Glomerular visceral epithelial cell (primary cell): ENCODE data around the gene RRP9.
"Not testable (repeated sequence)": the region's sequence is repeated elsewhere in the genome, so short reads cannot be mapped to it uniquely, and the experiment has no call there.

Experiments
- DNase-seq: peaks from one replicate; pipeline ENCODE4 v3.0.0-alpha.2; 2016; ENCODE audit errors: extremely low spot score

Gene RRP9, protein sequence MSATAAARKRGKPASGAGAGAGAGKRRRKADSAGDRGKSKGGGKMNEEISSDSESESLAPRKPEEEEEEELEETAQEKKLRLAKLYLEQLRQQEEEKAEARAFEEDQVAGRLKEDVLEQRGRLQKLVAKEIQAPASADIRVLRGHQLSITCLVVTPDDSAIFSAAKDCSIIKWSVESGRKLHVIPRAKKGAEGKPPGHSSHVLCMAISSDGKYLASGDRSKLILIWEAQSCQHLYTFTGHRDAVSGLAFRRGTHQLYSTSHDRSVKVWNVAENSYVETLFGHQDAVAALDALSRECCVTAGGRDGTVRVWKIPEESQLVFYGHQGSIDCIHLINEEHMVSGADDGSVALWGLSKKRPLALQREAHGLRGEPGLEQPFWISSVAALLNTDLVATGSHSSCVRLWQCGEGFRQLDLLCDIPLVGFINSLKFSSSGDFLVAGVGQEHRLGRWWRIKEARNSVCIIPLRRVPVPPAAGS

GRCh38 chr3:51941798-51942602 is at the start of gene RRP9, which contains the start of gene PARP3:
Gene RRP9, minus strand, starts transcription at chr3:51941904. Its CDS starts 37 bp downstream, at chr3:51941867.
Gene PARP3, plus strand, starts transcription at chr3:51942363. Its CDS starts 993 bp downstream, at chr3:51943356.
- DNase-seq: peak; percentile 100

DNA sequence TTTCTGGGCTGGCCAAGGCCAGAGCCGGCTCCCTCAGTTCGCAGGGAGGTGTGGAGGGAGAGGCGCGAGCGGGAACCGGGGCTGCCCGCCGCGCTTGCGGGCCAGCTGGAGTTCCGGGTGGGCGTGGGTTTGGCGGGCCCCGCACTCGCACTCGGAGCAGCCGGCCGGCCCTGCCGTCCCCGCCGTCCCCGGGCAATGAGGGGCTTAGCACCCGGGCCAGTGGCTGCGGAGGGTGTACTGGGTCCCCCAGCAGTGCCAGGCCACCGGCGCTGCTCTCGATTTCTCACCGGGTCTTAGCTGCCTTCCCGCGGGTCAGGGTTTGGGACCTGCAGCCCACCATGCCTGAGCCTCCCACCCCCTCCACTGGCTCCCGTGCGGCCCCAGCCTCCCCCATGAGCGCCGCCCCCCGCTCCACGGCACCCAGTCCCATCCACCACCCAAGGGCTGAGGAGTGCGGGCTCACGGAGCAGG is 48.8 kb upstream of the RRP9 start:
- DNase-seq: not testable (repeated sequence)

- DNase-seq: no peak
These were observed 46.8 kb upstream of the RRP9 start for GRCh38 chr3:51988286-51989146.

DNA sequence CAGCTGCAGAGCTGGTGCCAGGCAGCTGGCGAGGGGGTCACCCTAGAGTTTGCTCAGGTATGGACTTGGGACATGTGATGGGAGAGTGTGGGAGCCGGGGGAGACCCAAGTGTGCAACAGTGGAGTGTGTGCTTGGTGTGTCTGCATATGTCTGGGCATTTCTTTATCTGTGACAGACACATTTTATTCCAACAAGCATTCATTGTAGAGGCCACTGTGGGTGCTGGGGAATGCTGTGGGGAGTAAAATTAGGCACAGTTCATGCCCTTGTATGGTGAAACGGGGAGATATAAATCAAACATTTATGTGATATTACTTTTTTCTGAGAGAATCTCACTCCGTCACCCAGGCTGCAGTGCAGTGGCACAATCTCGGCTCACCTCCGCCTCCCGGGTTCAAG is 45.9 kb upstream of the RRP9 start:
- no peak for DNase-seq

- DNase-seq: no peak
These were observed 44.6 kb upstream of the RRP9 start for GRCh38 chr3:51986010-51986947.

- DNase-seq: no peak
These were observed 43.4 kb upstream of the RRP9 start for GRCh38 chr3:51985063-51985462.

DNA sequence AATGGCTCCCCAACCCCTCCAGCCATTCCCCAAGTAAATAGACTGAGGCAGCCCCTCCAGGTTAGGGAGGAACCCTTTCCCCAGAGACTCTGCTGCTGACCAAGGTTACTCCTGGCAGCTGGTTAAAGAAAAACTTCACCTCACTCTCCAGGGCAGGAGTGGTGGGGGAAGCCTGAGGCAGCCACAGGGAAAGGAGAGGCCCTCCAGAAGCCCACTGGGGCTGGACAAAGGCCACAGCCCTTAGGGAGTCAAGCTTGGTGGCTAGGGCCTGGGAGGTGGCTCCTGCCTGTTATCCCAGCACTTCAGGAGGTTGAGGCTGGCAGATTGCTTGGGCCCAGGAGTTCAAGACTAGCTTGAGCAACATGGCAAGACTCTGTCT is 42.6 kb upstream of the RRP9 start:
- no peak for DNase-seq

GRCh38 chr3:51983578-51984268 is 42.0 kb upstream of the RRP9 start:
- DNase-seq: no peak

GRCh38 chr3:51982838-51983577 is 41.3 kb upstream of the RRP9 start, which contains the start of gene ACY1:
Gene ACY1, plus strand, starts transcription at chr3:51983535. Its CDS starts 530 bp downstream, at chr3:51984065.
- DNase-seq: peak; percentile 84

DNA sequence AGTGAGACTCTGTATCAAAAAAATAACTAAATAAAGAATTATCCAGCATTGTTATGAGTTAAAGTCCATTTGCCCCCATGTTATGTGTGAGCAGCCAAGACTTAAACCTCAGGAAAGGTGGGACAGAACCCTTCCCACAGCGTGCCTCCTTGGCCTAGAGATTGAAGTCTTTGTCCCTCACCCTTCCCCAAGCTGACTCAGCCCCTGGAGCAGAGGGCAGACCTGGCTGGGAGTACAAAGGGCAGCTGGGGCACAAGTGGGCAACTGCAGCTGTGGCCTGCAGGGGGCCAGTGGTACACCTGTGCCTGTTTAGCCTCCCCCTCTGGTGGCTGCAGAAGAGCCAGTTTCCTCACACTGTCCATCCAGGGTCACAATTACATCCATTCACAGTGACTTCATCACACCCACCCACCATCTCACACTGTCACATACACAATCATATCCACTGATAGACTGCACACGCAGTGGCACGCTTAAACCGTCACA is 40.7 kb upstream of the RRP9 start:
- peak; percentile 78 for DNase-seq

DNA sequence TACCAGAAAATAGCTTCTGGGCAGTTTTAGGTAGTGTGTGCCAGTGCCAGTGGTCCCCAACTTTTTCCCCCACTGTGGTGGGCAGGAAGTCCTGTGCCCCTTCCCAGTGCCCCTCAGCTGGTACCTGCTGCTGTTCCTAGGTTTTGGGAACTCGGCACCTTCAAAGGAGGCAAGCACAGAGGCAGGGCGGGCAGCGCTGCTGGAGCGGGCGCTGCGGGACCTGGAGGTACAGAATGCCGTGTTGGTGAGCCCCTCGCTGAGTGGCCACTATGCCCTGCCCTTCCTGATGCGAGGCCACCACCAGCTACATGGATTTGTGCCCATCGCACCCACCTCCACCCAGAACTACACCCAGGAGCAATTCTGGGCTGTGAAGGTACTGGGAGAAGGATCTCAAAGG is 38.5 kb upstream of the RRP9 start:
- DNase-seq: no peak

DNA sequence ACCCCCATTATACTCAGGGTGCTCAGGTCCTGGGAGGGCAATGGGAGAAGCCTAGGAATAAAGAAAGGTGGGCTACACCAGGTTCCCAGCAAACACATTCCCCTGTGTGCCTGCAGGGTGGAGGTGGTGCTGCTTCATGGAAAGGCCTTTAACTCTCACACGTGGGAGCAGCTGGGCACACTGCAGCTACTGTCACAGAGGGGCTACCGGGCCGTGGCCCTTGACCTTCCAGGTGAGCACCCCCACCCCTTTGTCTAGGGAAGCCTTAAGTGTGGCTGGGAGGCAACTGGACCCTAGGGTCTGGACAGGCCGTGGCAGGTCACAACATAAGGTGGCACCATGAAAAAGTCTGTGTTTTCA is 36.4 kb upstream of the RRP9 start:
- DNase-seq: no peak

GRCh38 chr3:51977446-51978142 is 35.9 kb upstream of the RRP9 start:
- no peak for DNase-seq

DNA sequence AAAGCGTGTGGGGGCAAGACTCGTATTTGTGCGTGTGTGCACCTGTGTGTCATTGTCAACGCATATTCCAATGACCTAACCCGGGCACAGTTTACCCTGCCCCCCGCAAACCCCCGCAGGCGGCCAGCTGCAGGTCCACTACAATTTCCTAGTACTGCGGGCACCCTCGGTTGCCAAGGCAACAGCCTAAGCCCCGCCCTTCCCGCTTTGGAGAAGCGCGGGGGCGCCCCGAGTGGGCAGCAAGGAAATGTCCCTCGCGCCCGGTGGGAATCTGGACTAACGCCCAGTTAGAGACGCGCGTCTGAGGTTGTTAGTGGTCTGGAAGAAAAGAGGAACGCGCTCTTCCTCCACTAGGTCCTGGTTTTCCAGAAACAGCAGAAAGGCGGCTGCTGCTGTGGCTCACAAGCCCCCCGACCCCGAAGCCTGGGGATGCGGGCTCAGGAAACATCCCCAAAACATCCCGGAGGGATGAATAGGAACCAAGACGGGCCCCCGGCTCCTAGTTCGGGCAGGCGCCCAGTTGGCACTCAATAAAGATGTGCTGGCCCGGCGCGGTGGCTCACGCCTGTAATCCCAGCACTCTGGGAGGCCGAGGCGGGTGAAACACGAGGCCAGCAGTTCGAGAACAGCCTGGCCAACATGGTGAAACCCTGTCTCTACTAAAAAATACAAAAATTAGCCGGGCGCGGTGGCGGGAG is 34.3 kb upstream of the RRP9 start:
- peak; percentile 31 for DNase-seq

DNA sequence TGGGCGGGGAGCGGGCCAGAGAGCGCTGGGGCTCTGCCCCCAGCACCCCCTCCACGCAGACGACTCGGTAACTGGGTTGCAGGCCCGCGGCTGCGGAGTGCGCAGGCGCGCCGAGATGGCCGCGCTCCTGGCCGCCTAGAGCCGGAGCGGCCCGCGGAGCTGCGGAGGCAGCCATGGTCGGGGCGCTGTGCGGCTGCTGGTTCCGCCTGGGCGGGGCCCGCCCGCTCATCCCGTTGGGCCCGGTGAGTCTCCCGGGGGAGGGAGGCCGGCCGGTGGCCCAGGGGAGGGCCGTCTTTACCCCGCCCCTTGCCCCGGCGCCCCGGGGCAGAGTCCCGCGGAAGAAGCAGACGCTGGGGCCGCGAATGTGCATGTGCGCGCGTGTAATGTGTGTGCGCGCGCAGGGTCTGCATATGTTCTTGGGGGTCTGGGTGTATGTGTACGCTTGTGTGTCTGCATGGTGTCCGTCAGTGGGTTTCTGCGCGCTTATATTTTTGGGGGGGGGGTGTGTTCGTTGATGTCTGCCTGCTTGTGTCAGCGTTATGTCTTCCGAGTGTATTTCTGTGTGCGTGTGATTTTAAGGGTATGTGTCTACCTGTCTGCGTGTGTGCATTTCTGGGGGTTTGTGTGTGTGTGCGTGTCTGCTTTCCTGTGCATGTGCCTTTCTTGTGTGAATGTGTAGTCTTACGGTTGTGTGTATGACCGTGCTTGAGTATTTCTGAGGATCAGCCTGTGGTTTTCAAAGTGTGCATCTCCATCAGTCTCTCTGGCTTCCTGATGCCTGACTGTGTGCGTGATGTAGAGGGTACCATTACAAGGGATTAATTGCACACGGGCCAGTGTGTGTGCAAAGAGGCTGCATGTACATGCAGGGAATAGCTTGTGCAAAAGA is 33.5 kb upstream of the RRP9 start, which contains the start of gene ABHD14A:
Gene ABHD14A (plus strand): TSS at position 102 of the 889 bp plus-strand sequence. CDS start 72 bp downstream, at position 174.
- peak; percentile 69 for DNase-seq

DNA sequence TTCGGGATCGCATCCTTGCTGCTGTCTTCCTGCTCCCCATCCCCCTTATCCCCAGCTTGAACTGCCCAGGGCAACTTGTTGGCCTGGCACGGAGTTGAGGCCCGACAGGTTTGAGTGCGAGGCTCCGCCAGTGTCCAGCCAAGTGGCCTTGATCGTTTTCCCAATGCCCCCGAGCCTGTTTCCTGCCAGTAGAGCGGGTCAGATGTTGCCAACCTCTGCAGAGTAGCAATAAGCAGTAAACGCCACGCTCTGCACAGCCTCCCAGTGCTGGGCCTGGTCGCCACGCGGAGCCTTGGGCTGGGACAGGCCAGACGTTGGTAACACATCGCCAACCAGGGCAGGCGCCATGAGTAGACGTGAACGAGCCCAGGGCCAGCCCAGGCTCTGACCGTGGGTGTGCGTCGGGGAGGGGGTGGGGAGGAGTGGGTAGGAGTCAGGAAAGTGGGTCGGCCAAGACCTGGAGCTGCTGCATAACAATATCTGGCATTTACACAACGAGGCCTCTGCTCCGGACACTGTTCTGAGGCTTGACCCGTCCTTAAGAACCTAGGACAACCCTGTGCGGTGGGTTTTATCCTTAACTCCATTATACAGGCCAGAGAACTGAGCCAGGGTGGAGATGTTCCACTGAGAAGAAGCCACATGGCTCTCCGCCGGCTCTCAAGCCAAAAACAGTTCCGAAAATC is 32.7 kb upstream of the RRP9 start:
- DNase-seq: no peak
